Activated CD4-positive, alpha-beta T cell treated with anti-CD3 and anti-CD28 coated beads, Interleukin-2, amount 10 ng/mL, durations not matched to agents 24 days and 14 days (primary cell): ENCODE results near the gene CNOT6L. TPM values are rescaled to one million over a fixed set of nuclear protein-coding genes. Genes with fewer than 3 reads are reported as not detected.
A peak's percentile ranks its signal among the peaks of the same experiment; 100 is the strongest.

Source experiments
- DNase-seq: peaks from one replicate; pipeline ENCODE4 v3.0.0; 2022
- H3K27ac Mint-ChIP-seq: one replicate; pipeline ENCODE4 v1.8.0; 2022; ENCODE audit warnings: mild to moderate bottlenecking, mixed read lengths
- H3K27me3 Mint-ChIP-seq: one replicate; pipeline ENCODE4 v1.8.0; 2022; ENCODE audit warnings: mixed read lengths
- H3K36me3 Mint-ChIP-seq: one replicate; pipeline ENCODE4 v1.8.0; 2022; ENCODE audit warnings: low read depth, mild to moderate bottlenecking, mixed read lengths
- H3K4me1 Mint-ChIP-seq: one replicate; pipeline ENCODE4 v1.8.0; 2021; ENCODE audit warnings: mixed read lengths
- H3K4me3 Mint-ChIP-seq: one replicate; pipeline ENCODE4 v1.8.0; 2022; ENCODE audit warnings: mild to moderate bottlenecking, moderate library complexity, mixed read lengths
- H3K9me3 Mint-ChIP-seq: one replicate; pipeline ENCODE4 v1.8.0; 2021; ENCODE audit warnings: mixed read lengths
- intact Hi-C: fragments of 100-400 bp; cut with micrococcal nuclease; formaldehyde crosslinking; loops from one replicate; pipeline ENCODE4 v1.15.1; 2023
- total RNA-seq: library from RNA; stranded (reverse); gene quantifications from 2 replicates; pipeline ENCODE4 v1.2.3, GENCODE V29; 2022

Gene CNOT6L
- total RNA-seq, 1 donor from 2014 or later, result 105 TPM

- Mint-ChIP-seq H3K36me3 (peaks cover 41% of the 10 kb centered on the region), H3K27ac (peak overlapping the region; percentile 97), H3K27me3 (peaks cover 1% of the 10 kb centered on the region), H3K4me1 (peaks cover 48% of the 10 kb centered on the region), H3K4me3 (peak overlapping the region; percentile 82), H3K9me3 (no peaks in the 10 kb centered on the region)
- DNase-seq, result peak; percentile 69
- intact Hi-C loops, result loop anchor here (1.0 to 5.0 kb wide), 3 partner anchors 16 to 240 kb away; partner anchors contain the start of gene FRAS1
Measured at GRCh38 chr4:77817304-77818072, 1.7 kb downstream of the CNOT6L start.

GRCh38 chr4:77816546-77816945 is 2.6 kb downstream of the CNOT6L start:
- H3K36me3 Mint-ChIP-seq, result peaks cover 42% of the 10 kb centered on the region

GRCh38 chr4:77815636-77816035 is 3.5 kb downstream of the CNOT6L start:
- DNase-seq, result peak; percentile 62
- peak overlapping the region; percentile 37 for H3K4me3 Mint-ChIP-seq
- H3K36me3 Mint-ChIP-seq, result peaks cover 49% of the 10 kb centered on the region
- peaks cover 1% of the 10 kb centered on the region for H3K27me3 Mint-ChIP-seq
- peaks cover 43% of the 10 kb centered on the region for H3K4me1 Mint-ChIP-seq
- intact Hi-C loops, result loop anchor here (5.0 kb wide), 1 partner anchor 242 kb away; the partner anchor contains the start of gene FRAS1
- H3K9me3 Mint-ChIP-seq, result no peaks in the 10 kb centered on the region
- H3K27ac Mint-ChIP-seq, result peak overlapping the region; percentile 6

More at GRCh38 chr4:77816546-77816945, 2.6 kb downstream of the CNOT6L start:
- peak overlapping the region; percentile 54 for H3K4me3 Mint-ChIP-seq
- H3K4me1 Mint-ChIP-seq, result peaks cover 46% of the 10 kb centered on the region
- DNase-seq, result no peak
- H3K27me3 Mint-ChIP-seq, result peaks cover 1% of the 10 kb centered on the region
- H3K9me3 Mint-ChIP-seq, result no peaks in the 10 kb centered on the region
- intact Hi-C loops, result loop anchor here (5.0 kb wide), 1 partner anchor 241 kb away; the partner anchor contains the start of gene FRAS1
- no peak overlapping the region for H3K27ac Mint-ChIP-seq

DNA sequence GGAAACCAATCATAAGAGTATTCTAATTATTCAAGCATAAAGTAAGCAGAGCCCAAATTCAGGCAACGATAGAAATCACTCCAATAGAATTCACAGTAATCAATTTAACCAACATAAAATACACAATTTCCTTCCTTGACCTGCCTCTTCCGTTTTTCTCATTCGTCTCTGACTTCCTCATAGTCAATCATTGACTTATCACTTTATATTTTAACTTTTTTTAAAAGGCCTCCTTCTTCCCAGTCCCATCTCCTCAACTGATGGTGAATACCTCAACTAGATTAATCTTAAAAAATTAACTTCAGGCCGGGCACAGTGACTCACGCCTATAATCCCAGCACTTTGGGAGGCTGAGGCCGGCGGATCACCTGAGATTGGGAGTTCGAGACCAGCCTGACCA is 13.3 kb downstream of the CNOT6L start:
- intact Hi-C loops, result no loop called here
- no peak for DNase-seq
- Mint-ChIP-seq H3K9me3 (no peaks in the 10 kb centered on the region), H3K4me1 (peaks cover 45% of the 10 kb centered on the region), H3K27me3 (no peaks in the 10 kb centered on the region), H3K27ac (peak overlapping the region; percentile 56), H3K4me3 (no peak overlapping the region), H3K36me3 (peaks cover 22% of the 10 kb centered on the region)

- Mint-ChIP-seq H3K36me3 (peaks cover 18% of the 10 kb centered on the region), H3K4me3 (no peak overlapping the region), H3K4me1 (peaks cover 45% of the 10 kb centered on the region), H3K9me3 (no peaks in the 10 kb centered on the region), H3K27me3 (no peaks in the 10 kb centered on the region), H3K27ac (no peak overlapping the region)
- intact Hi-C loops, result loop anchor here (5.0 kb wide), 1 partner anchor 58 kb away; the partner anchor contains the start of gene MRPL1
- DNase-seq, result no peak
Measured at GRCh38 chr4:77804471-77804870, 14.7 kb downstream of the CNOT6L start.

DNA sequence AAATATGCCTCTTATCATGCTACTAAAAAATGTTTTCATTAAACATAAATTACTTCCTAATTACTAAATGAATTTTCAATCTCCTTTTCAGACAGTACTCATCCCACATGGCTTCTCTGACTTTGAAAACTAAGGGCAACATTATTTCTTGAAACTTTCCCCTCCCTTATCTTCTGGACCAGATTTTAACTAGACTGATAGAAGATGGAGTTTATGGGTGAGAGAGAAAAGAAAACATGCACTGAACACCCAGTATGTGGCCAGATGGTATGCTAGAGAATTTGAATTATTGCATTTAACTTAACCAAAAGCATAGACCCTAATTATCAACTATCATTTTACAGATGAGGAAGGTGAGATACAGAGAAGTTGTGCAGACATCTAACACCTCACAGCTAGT is 16.8 kb downstream of the CNOT6L start:
- intact Hi-C loops, result loop anchor here (5.0 kb wide), 1 partner anchor 60 kb away; the partner anchor contains the start of gene MRPL1
- Mint-ChIP-seq H3K27ac (no peak overlapping the region), H3K4me1 (peaks cover 45% of the 10 kb centered on the region), H3K4me3 (no peak overlapping the region), H3K27me3 (no peaks in the 10 kb centered on the region), H3K9me3 (no peaks in the 10 kb centered on the region), H3K36me3 (peaks cover 28% of the 10 kb centered on the region)
- DNase-seq, result no peak

- Mint-ChIP-seq H3K9me3 (peaks cover 3% of the 10 kb centered on the region), H3K36me3 (peaks cover 32% of the 10 kb centered on the region), H3K27ac (peak overlapping the region; percentile 84), H3K4me1 (peaks cover 43% of the 10 kb centered on the region), H3K27me3 (no peaks in the 10 kb centered on the region), H3K4me3 (peak overlapping the region; percentile 73)
- intact Hi-C loops, result loop anchor here (1.0 to 5.0 kb wide), 2 partner anchors 16 to 61 kb away; partner anchors contain the start of gene MRPL1
- DNase-seq, result no peak
Measured at GRCh38 chr4:77801260-77801608, 17.9 kb downstream of the CNOT6L start.

DNA sequence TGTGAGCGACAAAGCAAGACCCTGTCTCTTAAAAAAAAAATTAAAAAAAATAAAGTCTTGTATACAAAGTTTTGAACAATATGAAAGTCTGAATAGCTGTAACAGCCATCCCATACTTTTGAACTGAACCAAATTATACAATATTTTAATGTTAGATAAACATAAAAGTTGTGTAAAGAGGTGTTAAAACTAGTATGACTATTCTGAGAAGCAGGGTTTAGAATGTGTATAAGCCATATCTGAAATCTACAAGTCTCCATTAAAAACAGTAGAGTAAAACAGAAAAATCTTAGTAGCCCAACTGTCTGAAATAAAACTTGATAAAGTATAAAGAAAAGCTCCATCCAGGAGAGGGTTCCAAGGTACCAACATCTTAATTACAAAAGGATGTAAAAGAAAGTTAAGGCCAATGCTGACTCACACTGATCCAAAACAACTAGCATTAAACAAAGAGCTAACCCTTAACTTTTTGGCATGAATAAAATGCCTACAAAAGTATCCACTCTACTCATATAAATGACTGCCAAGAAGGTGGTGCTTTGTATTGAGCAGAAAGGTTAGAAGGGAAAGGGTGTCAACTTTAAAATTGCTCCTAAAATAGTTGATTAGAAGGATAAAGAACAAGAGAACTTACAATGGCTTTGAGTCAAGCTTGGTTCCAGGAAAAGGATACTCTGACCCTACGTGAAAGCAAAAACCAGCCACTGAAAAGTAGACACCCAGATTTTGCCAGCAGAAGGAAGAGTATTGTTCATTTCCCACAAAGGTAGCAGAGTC is 18.5 kb downstream of the CNOT6L start:
- peaks cover 40% of the 10 kb centered on the region for H3K4me1 Mint-ChIP-seq
- H3K27ac Mint-ChIP-seq, result peak overlapping the region; percentile 84
- H3K27me3 Mint-ChIP-seq, result no peaks in the 10 kb centered on the region
- peaks cover 5% of the 10 kb centered on the region for H3K9me3 Mint-ChIP-seq
- H3K4me3 Mint-ChIP-seq, result peak overlapping the region; percentile 73
- H3K36me3 Mint-ChIP-seq, result peaks cover 34% of the 10 kb centered on the region
- intact Hi-C loops, result loop anchor here (1.0 to 5.0 kb wide), 2 partner anchors 17 to 62 kb away; partner anchors contain the start of gene MRPL1
- DNase-seq, result peak; percentile 63

DNA sequence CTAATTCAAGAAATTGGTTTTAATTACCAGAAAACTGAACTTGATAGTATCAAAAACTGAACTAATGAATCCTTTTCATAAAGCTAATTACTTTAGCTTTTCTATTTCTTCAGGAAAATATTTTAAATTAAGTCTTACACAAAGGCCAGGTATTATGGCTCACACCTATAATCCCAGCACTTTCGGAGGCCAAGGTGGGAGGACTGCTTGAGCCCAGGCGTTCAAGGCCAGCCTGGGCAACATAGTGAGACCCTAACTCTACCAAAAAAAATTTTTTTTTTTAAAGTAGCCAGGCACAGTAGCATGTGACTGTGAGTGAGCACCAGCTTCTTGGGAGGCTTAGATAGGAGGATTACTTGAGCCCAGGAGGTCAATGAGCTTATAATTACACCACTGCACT is 19.1 kb downstream of the CNOT6L start:
- peaks cover 37% of the 10 kb centered on the region for H3K36me3 Mint-ChIP-seq
- DNase-seq, result no peak
- H3K4me1 Mint-ChIP-seq, result peaks cover 37% of the 10 kb centered on the region
- intact Hi-C loops, result loop anchor here (5.0 kb wide), 1 partner anchor 62 kb away; the partner anchor contains the start of gene MRPL1
- H3K9me3 Mint-ChIP-seq, result peaks cover 8% of the 10 kb centered on the region
- H3K4me3 Mint-ChIP-seq, result no peak overlapping the region
- no peaks in the 10 kb centered on the region for H3K27me3 Mint-ChIP-seq
- no peak overlapping the region for H3K27ac Mint-ChIP-seq

DNA sequence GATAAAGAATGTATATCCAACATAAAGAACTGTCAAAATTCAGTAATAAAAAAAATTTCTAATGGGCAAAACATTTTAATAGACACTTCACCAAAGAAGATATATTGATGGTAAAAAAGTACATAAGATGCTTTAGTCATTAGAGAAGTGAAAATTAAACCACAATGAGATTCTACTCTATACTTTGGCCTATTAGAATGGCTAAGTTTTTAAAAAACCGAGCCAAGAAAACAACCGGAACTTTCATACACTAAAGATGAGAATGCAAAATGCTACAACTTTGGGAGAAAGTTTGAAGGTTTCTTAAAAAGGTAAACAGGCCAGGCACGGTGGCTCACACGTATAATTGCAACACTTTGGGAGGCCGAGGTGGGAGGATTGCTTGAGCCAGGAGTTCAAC is 20.8 kb downstream of the CNOT6L start:
- Mint-ChIP-seq H3K36me3 (peaks cover 43% of the 10 kb centered on the region), H3K27ac (peak overlapping the region; percentile 20), H3K4me1 (peaks cover 34% of the 10 kb centered on the region), H3K4me3 (no peak overlapping the region), H3K9me3 (peaks cover 8% of the 10 kb centered on the region), H3K27me3 (no peaks in the 10 kb centered on the region)
- intact Hi-C loops, result no loop called here
- DNase-seq, result no peak

DNA sequence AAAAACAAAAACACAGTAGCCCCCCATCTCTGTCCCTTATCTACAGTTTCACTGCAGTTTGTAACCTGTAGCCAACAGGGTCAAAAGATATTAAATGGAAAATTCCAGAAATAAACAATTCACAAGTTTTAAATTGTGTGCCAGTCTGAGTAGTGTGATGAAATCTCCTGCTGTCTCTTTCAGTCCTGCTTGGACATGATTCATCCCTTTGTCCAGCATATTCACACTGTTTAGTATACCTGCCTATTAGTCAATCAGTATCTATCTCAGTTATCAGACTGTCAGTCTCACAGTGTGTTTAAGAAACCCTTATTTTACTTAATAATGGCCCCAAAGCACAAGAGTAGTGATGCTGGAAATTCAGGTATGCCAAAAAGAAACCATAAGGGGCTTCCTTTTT is 21.9 kb downstream of the CNOT6L start:
- H3K4me1 Mint-ChIP-seq, result peaks cover 29% of the 10 kb centered on the region
- H3K27me3 Mint-ChIP-seq, result no peaks in the 10 kb centered on the region
- no peak for DNase-seq
- peaks cover 8% of the 10 kb centered on the region for H3K9me3 Mint-ChIP-seq
- intact Hi-C loops, result no loop called here
- H3K4me3 Mint-ChIP-seq, result no peak overlapping the region
- no peak overlapping the region for H3K27ac Mint-ChIP-seq
- H3K36me3 Mint-ChIP-seq, result peaks cover 42% of the 10 kb centered on the region

GRCh38 chr4:77795326-77795725 is 23.8 kb downstream of the CNOT6L start:
- Mint-ChIP-seq H3K36me3 (peaks cover 42% of the 10 kb centered on the region), H3K27ac (no peak overlapping the region), H3K4me1 (peaks cover 19% of the 10 kb centered on the region), H3K4me3 (no peak overlapping the region), H3K9me3 (peaks cover 8% of the 10 kb centered on the region), H3K27me3 (no peaks in the 10 kb centered on the region)
- DNase-seq, result no peak
- intact Hi-C loops, result no loop called here

GRCh38 chr4:77790146-77790545 is 29.0 kb downstream of the CNOT6L start:
- no peak for DNase-seq
- Mint-ChIP-seq H3K4me3 (no peak overlapping the region), H3K9me3 (no peaks in the 10 kb centered on the region), H3K27me3 (no peaks in the 10 kb centered on the region), H3K4me1 (peaks cover 18% of the 10 kb centered on the region), H3K27ac (no peak overlapping the region), H3K36me3 (peaks cover 16% of the 10 kb centered on the region)
- intact Hi-C loops, result no loop called here

GRCh38 chr4:77788990-77789389 is 30.2 kb downstream of the CNOT6L start:
- H3K4me1 Mint-ChIP-seq, result peaks cover 25% of the 10 kb centered on the region
- no peak overlapping the region for H3K27ac Mint-ChIP-seq
- no peaks in the 10 kb centered on the region for H3K9me3 Mint-ChIP-seq
- H3K4me3 Mint-ChIP-seq, result no peak overlapping the region
- DNase-seq, result no peak
- intact Hi-C loops, result no loop called here
- peaks cover 14% of the 10 kb centered on the region for H3K36me3 Mint-ChIP-seq
- no peaks in the 10 kb centered on the region for H3K27me3 Mint-ChIP-seq
